Loucy (cell line): ENCODE measurements around the gene RBFA.
A peak's percentile ranks its signal among the peaks of the same experiment; 100 is the strongest.

Experiments used
- H2AFZ ChIP-seq: fragments of 200-600 bp; sonication (generic); 2 replicates; pipeline ENCODE4 v1.6.0; 2016; ENCODE audit warnings: antibody characterized with exemption, mild to moderate bottlenecking, low read length, moderate library complexity
- H3F3A ChIP-seq: fragments of 200-600 bp; 2 replicates; pipeline ENCODE4 v1.6.0; 2016; ENCODE audit warnings: antibody characterized with exemption, low read depth, mild to moderate bottlenecking
- H3K27me3 ChIP-seq: fragments of 200-600 bp; sonication (generic); 2 replicates; pipeline ENCODE4 v1.6.1; 2014; ENCODE audit warnings: low read length, mild to moderate bottlenecking; ENCODE audit not compliant: insufficient read depth, poor library complexity, severe bottlenecking
- H3K36me3 ChIP-seq: fragments of 200-600 bp; sonication (generic); 2 replicates; pipeline ENCODE4 v1.6.1; 2016; ENCODE audit warnings: low read length; ENCODE audit not compliant: insufficient read depth
- H3K4me1 ChIP-seq: fragments of 200-600 bp; sonication (generic); 2 replicates; pipeline ENCODE4 v1.5.1; 2014; ENCODE audit warnings: low read length, mild to moderate bottlenecking; ENCODE audit not compliant: insufficient read depth, poor library complexity, severe bottlenecking
- H3K4me2 ChIP-seq: fragments of 200-600 bp; sonication (generic); 2 replicates; pipeline ENCODE4 v1.6.0; 2014; ENCODE audit warnings: antibody characterized with exemption, low read length, low read depth, mild to moderate bottlenecking; ENCODE audit not compliant: poor library complexity, severe bottlenecking
- H3K4me3 ChIP-seq: fragments of 200-600 bp; sonication (generic); 2 replicates; pipeline ENCODE4 v1.5.1; 2014; ENCODE audit warnings: low read length, mild to moderate bottlenecking, mixed read lengths; ENCODE audit not compliant: poor library complexity, severe bottlenecking
- H3K79me2 ChIP-seq: fragments of 200-600 bp; sonication (generic); 2 replicates; pipeline ENCODE4 v1.6.1; 2014; ENCODE audit warnings: low read length; ENCODE audit not compliant: insufficient read depth
- H3K9ac ChIP-seq: fragments of 200-600 bp; sonication (generic); 2 replicates; pipeline ENCODE4 v1.6.0; 2014; ENCODE audit warnings: mild to moderate bottlenecking, low read depth, low read length, moderate library complexity; ENCODE audit not compliant: poor library complexity, severe bottlenecking
- H3K9me2 ChIP-seq: fragments of 200-600 bp; sonication (generic); replicated peaks from 2 replicates; pipeline ENCODE4 v1.6.1; 2016; ENCODE audit warnings: low read depth, low read length, mixed read lengths
- H3K9me3 ChIP-seq: fragments of 200-600 bp; sonication (generic); 2 replicates; pipeline ENCODE4 v1.6.1; 2014; ENCODE audit warnings: mild to moderate bottlenecking, antibody characterized with exemption, low read length, low read depth; ENCODE audit not compliant: insufficient read depth
- H4K20me1 ChIP-seq: fragments of 200-600 bp; sonication (generic); 2 replicates; pipeline ENCODE4 v1.6.0; 2014; ENCODE audit warnings: antibody characterized with exemption, low read length, mild to moderate bottlenecking; ENCODE audit not compliant: insufficient read depth, poor library complexity, severe bottlenecking
- CTCF ChIP-seq: fragments of 200-600 bp; sonication (generic); conservative IDR thresholded peaks from 2 replicates; pipeline ENCODE4 v1.5.1; 2014; ENCODE audit warnings: mild to moderate bottlenecking, antibody characterized with exemption, low read length
- EZH2phosphoT487 ChIP-seq: fragments of 200-600 bp; IDR thresholded peaks from 2 replicates; pipeline ENCODE4 v1.6.1; 2018; ENCODE audit warnings: antibody characterized with exemption, mild to moderate bottlenecking, moderate library complexity, borderline replicate concordance

Gene RBFA

GRCh38 chr18:80034068-80034851 is at the start of gene RBFA:
Gene RBFA (plus strand): TSS chr18:80034434. CDS start chr18:80034496, 62 bp downstream.
- Histone ChIP-seq H3K9me3 (no peaks in the 10 kb centered on the region), H3K27me3 (no peaks in the 10 kb centered on the region), H4K20me1 (peaks cover 9% of the 10 kb centered on the region), H3K36me3 (peaks cover 5% of the 10 kb centered on the region; the same call in 1 of the 2 replicates), H3K79me2 (peaks cover 30% of the 10 kb centered on the region), H3K4me2 (peak within 1 kb of the TSS; percentile 96), H3F3A (0 out of 2 replicates have a peak, but pooled peaks cover 4% of the 10 kb centered on the region), H2AFZ (peak within 1 kb of the TSS; percentile 99), H3K4me3 (peak within 1 kb of the TSS; percentile 94), H3K4me1 (peaks cover 32% of the 10 kb centered on the region), H3K9ac (peak within 1 kb of the TSS; percentile 94), H3K9me2 (no peaks in the 10 kb centered on the region)
- no peak for TF ChIP-seq EZH2phosphoT487
- TF ChIP-seq CTCF = peak; percentile 49

GRCh38 chr18:79985172-79985571 is 49.1 kb upstream of the RBFA start:
- Histone ChIP-seq H3K4me3 (peak overlapping the region; percentile 91), H3K9me2 (no peaks in the 10 kb centered on the region), H3K27me3 (no peaks in the 10 kb centered on the region), H4K20me1 (peaks cover 77% of the 10 kb centered on the region), H3F3A (no peaks in the 10 kb centered on the region), H3K79me2 (peaks cover 83% of the 10 kb centered on the region), H2AFZ (no peak overlapping the region), H3K36me3 (no peaks in the 10 kb centered on the region), H3K4me2 (peak overlapping the region; percentile 94), H3K4me1 (peaks cover 71% of the 10 kb centered on the region), H3K9me3 (no peaks in the 10 kb centered on the region), H3K9ac (peak overlapping the region; percentile 99)
- TF ChIP-seq CTCF (no peak), EZH2phosphoT487 (no peak)

GRCh38 chr18:79986726-79987125 is 47.5 kb upstream of the RBFA start:
- H3K36me3 ChIP-seq = no peaks in the 10 kb centered on the region
- H3K4me1 ChIP-seq = peaks cover 64% of the 10 kb centered on the region
- peak overlapping the region; percentile 94 for H3K4me2 ChIP-seq
- no peak overlapping the region for H2AFZ ChIP-seq
- no peaks in the 10 kb centered on the region for H3K9me3 ChIP-seq
- H3K79me2 ChIP-seq = peaks cover 68% of the 10 kb centered on the region
- no peak for TF ChIP-seq CTCF
- TF ChIP-seq EZH2phosphoT487 = no peak
- H3K27me3 ChIP-seq = no peaks in the 10 kb centered on the region
- H3K4me3 ChIP-seq = peak overlapping the region; percentile 91
- H4K20me1 ChIP-seq = peaks cover 63% of the 10 kb centered on the region
- peak overlapping the region; percentile 99 for H3K9ac ChIP-seq
- H3F3A ChIP-seq = no peaks in the 10 kb centered on the region
- no peaks in the 10 kb centered on the region for H3K9me2 ChIP-seq
